ENCODE results near the gene FOXO1.
A peak's percentile ranks its signal among the peaks of the same experiment; 100 is the strongest.

FOXO1 gene

DNA sequence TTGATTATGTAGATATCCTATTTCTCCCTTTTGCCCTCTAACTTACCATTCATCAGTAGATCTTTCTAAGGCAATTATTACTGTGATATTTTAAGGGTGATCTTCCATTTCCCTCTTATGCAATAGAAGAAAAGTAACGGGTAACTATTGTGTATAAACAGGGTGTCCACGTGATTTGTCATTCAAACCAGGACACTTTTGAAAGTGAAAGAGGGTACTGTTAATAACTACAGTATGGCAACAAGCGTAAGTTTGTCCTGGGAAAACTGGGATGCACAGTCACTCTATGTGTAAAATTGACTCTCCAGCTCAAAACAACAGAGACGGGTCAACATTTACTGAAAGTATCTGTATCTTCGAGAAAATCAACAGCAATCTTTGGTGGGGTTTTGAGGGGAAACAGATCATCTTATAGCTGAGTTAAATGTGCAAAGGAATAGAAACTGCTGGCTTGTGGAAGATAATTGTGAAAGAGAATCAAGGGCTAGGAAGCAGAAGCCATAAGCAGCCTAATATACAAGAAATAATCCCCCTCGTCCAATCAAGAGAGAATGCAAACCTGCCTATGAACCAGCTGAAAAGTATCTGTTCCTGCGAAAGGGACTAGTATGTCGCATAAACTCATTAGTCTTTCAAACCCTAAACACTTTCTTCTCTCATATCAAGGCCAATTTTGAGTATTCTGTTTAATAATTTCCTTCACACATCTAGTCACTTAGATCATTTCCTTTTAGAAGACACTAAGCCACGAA is 126.7 kb downstream of the FOXO1 start:
- no peak for DNase-seq

DNA sequence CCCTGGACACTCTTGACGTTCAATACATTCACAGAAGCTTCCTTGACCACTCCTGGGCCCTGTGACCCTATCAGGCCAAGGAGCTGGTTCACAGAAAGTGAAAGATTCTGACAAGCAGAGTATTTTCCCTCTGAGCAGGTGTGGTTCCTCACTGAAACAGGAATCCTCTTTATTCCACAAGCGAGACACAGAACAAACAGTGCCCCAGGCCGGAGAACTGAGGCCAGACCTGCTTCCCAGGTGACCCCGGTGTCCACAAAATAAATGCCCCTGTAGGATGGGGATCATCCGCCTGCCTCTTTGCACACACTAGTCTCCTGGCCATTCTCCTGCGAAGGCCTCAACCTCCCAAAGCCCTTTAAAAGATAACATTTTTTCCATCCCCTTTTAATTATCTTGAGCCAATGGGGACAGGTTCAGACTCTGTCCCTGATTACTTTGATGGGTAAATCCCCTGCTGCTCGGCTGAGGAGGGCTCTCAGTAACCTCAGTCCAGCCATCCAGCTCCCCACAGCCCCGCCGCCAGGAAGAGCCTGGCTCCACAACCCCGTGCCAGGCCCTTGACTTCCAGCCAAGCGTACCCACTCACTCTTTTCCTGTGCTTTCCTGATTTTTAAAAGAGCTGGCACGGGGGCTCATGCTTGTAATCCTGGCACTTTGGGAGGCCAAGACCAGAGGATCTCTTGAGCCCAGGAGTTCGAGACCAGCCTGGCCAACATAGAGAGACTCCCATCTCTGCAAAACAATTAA is 129.1 kb downstream of the FOXO1 start:
- no peak for DNase-seq

DNA sequence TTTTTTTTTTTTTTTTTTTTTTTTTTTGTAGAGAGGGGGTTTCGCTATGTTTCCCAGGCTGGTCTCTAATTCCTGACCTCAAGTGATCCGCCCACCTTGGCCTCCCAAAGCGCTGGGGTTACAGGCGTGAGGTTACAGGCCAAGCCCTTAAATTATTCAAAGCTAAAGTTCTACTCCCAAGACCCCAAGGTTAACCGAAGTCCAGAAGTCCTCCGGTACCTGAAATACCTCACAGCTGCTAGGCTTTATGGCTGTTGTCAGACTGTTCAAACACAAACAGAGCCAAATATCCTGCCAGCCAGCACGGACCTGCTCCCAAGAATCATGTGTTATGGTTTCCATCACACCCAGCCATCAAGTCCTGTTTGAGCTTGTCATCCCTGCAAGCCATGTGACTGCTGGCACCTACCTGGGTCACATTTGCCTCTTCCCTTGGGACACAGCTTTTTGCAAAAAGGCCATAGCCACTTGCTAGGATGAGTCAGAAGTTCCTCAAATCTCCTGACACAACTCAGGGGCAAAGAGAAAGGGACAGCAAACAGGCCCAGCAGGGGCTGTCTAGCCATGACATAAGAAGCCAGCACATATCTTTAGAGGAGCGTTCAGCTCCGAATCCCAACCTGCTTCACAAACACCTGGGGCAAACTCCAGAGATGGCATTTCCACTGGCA is 129.9 kb downstream of the FOXO1 start:
- no peak for DNase-seq

DNA sequence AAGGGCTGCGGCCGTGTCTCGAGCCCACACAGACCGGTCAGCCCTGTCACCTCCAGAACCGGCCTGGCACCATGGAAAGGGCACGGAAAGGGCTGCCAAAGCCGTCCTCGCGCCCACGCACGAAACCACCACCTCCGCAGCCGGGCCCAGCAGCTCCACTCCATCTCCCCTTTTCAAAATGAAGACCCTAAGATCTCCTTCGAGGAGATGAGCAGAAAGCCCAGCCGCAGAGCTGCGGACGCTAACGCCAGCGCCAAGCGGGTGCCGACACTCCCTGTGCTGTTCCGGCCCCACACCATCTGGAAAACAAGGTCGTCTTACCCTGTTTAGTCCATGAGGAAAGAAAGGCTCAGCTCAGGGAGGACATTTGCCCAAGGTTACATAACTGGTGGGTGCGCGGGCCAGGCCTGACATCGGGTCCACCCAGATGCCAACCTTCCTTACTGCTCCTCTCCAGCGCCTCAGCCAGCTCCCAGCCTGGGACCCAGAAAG is 131.1 kb downstream of the FOXO1 start:
- DNase-seq = no peak

DNA sequence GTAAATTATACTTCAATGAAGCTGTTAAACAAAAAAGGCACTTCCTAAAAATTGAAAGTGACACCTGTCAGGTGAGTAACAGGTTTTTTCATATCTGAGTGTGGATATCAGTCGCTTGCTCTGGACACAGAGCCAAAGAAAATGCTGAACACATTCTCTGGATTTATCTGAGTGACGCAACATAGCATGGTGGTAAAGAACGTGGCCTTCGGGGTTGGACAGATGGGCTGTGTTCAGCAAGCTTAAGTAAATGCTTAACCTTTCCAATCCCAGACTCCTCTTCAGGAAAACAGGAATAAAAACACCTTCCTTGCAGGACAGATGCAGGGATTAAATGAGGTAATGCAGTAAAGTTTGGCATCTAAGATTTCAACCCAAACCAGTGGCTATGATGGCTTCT is 132.0 kb downstream of the FOXO1 start:
- no peak for DNase-seq

DNA sequence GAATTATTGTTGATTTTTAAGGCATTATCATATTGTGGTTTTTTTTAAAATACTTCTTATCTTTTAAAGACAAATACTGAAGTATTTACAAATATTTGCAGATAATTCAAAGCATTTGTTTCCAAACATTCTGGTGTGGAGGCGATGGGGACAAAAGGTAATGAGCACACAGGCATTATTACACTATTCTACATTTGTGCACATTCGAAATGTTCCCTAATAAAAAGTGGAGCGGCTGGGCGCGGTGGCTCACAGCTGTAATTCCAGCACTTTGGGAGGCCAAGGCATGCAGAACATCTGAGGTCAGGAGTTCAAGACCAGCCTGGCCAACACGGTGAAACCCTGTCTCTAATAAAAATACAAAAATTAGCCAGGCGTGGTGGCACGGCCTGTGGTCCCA is 133.4 kb downstream of the FOXO1 start:
- no peak for DNase-seq

DNA sequence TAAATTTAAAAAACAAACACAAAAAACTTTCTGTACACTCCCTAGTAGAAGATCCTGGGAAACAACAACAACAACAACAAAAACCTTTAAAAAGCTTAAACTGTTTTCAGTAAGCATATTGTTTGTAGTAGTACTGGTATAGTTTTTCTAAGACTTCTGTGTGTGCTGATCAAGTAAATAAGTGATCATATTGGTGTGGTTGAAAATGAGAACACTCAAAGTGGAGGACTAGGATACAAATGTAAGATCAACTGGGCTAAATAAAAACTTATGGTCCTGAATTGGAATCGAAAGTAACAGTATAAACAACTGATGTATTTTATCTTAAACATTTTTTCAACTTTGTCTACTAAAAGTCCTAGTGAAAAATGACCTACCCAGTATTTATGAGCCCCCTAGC is 135.5 kb downstream of the FOXO1 start:
- no peak for DNase-seq

DNA sequence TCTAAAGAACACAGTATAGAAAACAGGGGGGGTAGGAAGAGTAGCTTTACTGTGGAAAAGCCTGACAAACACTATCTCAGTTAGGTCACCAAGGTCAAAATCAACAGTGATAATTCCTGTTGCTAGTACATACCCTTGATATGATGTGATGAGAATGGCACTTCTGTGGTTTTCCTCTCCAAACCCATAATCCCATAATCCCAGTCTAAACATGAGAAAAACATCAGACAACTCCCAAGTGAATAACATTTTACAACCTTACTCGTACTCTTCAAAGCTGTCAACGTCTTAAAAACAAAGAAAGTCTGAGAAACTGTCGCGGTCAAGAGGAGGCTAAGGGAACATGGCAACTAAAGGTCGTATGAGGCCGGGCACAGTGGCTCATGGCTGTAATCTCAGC is 137.6 kb downstream of the FOXO1 start:
- no peak for DNase-seq

DNA sequence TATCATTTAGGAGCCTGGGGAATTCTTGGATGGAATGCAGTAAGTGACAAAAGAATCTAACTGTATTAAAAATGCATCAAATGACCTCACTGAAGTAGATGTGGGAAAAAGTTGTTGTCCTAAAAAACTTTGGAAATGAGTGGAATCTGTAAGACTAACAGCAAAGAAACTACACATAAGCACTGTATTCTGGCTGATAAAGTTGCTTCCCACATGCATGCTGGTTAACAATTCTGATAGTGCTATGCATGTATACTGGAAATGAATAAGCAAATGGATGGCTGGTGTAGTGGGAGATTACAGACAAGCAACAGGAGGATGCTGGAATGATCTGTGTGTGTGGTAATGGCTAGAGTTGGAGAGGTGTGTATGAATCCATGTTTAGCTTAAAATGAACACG is 138.5 kb downstream of the FOXO1 start:
- no peak for DNase-seq

DNA sequence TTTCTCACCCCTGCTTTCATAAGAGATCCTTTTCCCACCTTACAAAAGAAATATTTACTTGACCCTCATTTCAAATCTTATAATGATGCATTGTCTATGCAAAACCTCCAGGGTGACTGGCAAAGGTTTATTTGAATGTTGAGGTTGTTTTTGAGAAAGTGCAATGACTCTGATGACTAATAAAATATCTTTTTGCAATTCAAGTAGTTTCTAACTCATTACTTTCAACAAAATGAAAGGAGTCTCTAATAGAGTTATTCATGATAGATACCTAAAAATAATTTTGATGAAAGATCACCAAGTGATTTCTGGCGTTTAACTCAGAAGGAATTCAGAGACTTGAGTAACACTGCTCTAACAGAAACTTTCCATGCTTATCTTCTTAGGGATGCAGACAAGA is 144.2 kb downstream of the FOXO1 start:
- DNase-seq = no peak

DNA sequence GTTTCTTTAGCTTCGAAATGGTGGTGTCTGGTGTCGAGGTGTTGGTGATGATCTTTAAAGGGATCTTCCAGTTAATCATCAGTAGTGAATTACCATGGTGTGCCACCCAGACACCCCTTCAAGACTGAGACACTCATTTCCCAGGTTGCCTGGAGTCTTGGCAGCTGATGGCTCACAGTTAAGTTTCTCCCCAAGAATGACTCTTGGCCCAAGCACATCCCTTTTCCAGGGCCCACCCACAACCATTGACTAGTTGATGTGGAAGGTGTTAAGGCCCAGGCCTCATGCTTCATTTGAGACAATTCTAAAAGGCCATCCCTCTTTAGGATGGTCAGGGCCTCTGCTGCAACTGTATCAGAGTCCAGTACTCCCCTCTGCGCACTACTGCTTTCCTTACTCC is 145.5 kb downstream of the FOXO1 start:
- no peak for DNase-seq

DNA sequence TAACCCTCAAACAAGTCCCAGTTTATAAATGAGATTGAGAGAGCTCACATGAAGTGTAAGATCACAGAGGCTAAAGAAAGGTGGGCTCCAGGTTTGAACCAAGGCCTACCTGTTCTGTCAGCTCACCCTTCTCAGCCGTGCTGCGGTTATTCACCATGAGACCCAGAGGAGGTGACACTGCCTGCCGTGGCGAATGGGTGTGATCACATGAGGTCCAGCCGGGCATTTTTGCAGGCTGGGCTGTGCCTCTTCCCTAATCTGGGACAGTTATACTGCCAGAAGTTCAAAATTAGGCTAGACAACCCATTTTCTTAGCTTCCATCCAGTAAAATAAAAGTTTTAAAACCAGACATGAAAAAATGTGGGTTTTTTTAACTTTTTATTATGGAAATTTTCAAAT is 146.8 kb downstream of the FOXO1 start:
- DNase-seq = no peak

DNA sequence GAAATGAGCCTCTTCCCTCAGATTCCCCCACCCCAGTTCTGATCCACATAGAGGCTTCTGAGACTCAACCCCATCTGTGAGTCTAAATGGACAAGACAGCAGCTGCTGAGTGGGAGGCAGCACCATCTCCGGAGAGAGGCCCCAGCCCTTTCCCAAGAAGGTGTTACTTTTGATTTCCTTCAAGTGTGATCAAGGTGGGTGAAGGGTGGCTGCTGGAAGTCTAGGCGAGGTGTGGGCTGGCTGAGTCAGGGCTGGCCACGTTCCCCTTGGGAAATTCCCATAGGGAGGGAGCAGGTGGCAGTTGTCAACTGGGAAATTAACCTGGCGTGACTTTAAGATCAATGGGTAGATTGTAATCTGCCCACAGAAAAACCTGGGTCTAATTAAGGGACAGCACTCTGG is 148.0 kb downstream of the FOXO1 start:
- DNase-seq = no peak

DNA sequence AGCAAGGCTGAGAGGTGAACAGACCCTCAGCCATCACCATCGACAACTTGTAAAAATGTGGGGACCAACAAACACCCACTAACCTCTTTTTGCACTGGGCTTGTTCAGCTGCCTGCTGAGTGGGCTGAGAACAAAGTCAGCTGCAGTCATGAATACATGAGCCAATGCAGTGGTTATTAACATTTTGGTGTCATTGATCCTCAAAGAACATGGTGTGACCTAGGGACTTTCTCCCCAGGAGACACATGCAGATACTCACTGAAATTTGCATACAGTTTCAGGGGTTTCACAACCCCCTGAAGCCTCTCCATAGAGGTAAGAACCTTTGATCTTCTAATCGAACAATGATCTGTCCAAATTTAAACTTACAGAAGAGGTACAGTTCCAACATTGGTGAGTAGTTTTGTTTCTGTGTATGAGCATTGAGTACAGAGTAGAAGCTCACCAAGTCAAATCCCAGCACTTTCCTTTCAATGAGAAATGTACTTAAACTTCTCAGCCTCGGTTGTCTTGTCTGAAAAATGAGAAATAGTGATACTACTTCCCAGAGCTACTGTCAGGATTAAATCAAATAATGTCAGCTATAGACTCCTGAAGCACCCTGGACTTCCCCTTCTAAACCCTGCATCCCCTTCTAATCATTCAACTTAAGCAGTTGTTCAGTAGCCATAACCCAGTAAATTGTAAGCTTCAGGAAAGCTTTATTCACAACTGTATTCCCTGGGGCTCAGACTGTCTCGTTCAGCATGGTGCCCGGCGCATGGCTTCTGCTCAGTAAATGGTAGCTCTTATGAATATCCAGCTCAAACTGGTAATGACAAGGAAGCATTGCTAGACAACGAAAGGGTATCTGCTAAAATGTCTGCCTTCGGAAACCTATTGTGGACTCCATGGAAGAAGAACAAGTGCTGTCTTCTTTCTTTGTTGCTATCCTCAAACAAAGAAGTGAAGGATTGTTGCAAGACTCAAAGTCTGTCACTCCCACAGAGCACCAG is 148.7 kb downstream of the FOXO1 start:
- DNase-seq = no peak

DNA sequence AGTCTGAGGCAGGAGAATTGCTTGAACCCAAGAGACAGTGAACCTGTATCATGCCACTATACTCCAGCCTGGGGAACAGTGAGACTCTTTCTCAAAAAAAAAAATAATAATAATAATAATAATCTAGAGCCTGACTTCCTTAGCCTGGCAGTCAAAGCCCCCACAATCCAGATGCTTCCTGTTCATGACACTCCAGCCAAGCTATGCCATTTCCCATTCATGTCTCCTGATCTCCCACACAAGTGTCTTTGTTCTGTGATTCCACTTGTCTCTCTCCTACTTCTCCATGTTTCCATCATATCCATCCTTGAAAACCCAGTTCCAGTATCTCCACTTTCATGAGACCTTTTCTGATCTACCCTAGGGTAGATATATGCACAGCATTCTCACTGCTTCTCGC is 150.7 kb downstream of the FOXO1 start:
- no peak for DNase-seq

DNA sequence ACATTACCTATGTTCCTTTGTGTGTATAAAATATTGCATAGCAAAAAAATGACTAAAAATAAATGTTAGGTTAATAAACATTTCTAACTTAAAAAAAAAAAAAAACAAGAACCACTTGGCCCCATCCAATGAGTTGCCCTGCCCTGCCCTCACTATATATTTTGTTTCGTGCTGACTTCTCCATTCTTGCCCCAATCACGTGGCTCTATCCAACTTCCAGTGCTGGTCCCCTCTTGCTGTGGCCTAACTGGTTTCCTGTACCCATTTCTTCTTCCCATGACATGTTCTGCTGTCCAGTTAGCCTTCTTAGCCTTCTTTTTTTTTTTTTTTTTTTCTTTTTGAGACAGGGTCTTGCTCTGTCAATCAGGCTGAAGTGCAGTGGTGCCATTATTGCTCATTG is 151.6 kb downstream of the FOXO1 start:
- DNase-seq = no peak

DNA sequence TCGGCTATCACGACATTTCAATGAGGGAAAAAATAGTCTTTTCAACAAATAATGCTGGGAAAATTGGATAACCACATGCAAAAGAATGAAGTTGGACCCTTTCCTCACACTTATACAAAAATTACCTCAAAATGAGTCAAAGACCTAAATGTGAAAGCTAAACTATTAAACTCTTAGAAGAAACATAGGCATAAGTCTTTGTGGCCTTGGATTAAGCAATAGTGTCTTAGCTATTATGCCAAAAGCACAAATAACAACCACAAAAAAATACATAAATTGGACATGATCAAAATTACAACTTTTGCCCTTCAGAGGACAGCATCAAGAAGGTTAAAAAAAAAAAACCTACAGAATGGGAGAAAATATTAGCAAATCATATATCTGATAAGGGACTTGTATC is 156.6 kb downstream of the FOXO1 start:
- DNase-seq = no peak

DNA sequence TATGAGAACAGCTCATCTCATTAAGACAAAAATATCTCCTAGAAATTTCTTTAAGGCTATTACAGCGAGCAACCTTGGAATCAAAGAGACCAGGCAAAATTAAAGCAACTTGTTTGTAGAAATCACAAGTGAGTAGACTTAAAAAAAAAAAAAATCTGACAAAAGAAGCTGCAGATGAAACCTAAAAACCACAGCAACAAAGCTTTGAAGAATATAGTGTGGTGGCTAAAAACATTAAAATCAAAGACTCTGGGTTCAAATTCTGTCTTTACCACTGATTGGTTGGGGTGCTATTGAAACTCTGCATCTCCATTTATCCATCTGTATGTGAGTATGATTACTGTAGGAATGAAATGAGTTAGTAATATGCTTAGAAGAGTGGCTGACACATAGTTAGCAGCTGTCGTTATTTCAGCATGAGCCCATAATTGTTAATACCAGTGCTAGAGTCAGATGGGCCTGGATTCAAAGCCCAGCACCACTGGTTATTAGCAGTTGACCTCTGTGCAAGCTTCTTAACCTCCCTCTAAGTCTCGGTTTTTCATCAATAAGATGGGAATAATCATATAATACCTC is 157.6 kb downstream of the FOXO1 start:
- no peak for DNase-seq

DNA sequence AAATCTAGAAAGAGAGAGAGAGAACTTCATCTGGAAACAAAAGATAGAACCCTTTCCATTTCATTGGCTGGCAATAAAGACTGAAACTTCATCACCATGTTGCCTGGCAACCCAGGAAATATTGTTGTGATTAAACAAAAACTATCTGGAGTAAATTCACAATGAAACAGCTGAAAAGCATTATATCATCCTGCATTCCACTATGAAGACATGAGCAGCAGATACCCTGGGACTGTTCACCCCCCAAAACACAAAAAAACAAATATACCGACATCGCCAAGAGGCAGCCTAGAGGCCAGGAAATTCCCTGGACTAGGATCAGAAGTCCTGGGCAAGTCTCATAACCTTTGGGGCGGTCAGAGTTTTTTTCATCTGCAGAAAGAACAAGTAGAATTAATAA is 158.3 kb downstream of the FOXO1 start:
- DNase-seq = peak; percentile 34

DNA sequence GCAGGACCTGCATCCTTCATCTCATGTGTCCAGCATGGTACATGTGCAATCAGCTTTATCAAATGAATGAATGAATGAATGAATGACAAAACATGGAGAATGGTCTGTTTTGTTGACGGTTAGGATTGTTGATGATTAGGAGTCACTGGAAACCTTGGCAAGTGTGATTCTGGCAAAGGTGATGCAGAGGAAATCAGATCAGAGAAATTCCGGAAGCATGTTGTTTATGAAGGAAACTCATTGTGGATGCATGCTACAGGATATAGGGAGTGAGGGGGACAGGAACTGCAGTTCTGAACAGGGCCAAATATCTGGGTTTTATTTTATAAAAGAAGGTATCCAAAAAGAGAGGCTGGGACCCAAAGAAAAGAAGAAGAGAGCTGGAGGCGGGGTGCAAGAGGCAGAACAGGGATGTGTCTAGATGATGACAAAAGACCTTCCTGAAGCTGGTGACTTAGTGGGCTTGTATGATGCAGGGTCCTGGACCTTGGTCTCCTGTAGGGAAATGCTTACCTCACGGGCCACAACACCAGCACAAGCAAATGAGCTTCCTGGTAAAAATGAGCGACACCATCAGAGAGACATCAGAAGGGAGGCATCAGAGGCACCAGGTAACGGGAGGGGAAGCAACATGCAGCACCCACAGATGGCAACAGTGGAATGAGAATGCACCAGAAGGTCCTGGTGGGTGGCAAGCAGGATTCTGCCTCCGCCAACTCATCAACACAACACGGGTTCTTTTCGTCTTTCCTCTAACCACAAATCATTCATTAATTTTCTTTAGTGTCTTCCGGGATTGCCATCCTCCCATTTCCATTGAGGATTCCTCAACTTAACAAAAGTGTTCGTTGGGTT is 159.6 kb downstream of the FOXO1 start:
- no peak for DNase-seq

Measured in fibroblast of skin of right biceps (primary cell).